B cell (primary cell): ENCODE data around the gene RBM17. TPM values are rescaled to one million over a fixed set of nuclear protein-coding genes. Genes with fewer than 3 reads are reported as not detected.

Experiments
- ATAC-seq: fragments of 200-7000 bp; cut with Tn5 transposase; one replicate; pipeline ENCODE4 v1.10.0; 2021; ENCODE audit warnings: low read depth, mild to moderate bottlenecking, moderate number of reproducible peaks, moderate library complexity
- CTCF ChIA-PET: fragments of 350-600 bp; sonication (Branson Sonifier 250); formaldehyde crosslinking; loops from one replicate; lab custom pipeline; 2021; ENCODE audit warnings: antibody characterized with exemption, inconsistent platforms; lab: Charles Lee
- POLR2A ChIA-PET: fragments of 350-600 bp; sonication (Branson Sonifier 250); formaldehyde crosslinking; loops from one replicate; lab custom pipeline; 2021; ENCODE audit warnings: antibody characterized with exemption; lab: Charles Lee
- DNase-seq: peaks from one replicate; pipeline ENCODE4 v3.0.0; 2013
- H2AFZ ChIP-seq: 2 replicates; pipeline ENCODE4 v1.6.1; 2012; ENCODE audit warnings: mild to moderate bottlenecking, low read depth, low read length; ENCODE audit not compliant: insufficient read depth, poor library complexity, severe bottlenecking
- H3K27ac ChIP-seq, 2 donors: 1 replicate in 1 of 2; 2 replicates in 1 of 2; pipeline ENCODE4 v1.5.1; 2012 to 2013; ENCODE audit warnings: low read length in 2 of 2, mild to moderate bottlenecking in 2 of 2, moderate library complexity in 1 of 2
- H3K27me3 ChIP-seq, 4 experiments: fragments of 200-600 bp in 1 of 4; sonication (generic) in 1 of 4; replicated peaks in 1 of 4; 1 replicate in 2 of 4; 2 replicates in 2 of 4; pipeline versions ENCODE4 v1.6.1 to v1.7.0; 2013 to 2016; ENCODE audit warnings: low read length in 3 of 4, mild to moderate bottlenecking in 2 of 4, mixed read lengths in 1 of 4, moderate library complexity in 1 of 4; ENCODE audit not compliant: insufficient read depth in 4 of 4, control insufficient read depth in 3 of 4; ENCODE audit errors: control extremely low read depth in 1 of 4
- H3K36me3 ChIP-seq, 2 experiments: replicated peaks in 1 of 2; 1 replicate in 1 of 2; 2 replicates in 1 of 2; pipeline versions ENCODE4 v1.6.1 to v1.7.1; 2013; ENCODE audit warnings: low read length in 1 of 2; ENCODE audit not compliant: insufficient read depth in 2 of 2, control insufficient read depth in 1 of 2; ENCODE audit errors: control extremely low read depth in 1 of 2, extremely low read depth in 1 of 2
- H3K4me1 ChIP-seq, 2 donors: fragments of 200-600 bp in 1 of 2; sonication (generic) in 1 of 2; 1 replicate in 1 of 2; 2 replicates in 1 of 2; pipeline versions ENCODE4 v1.5.1 to v1.6.1; 2013 to 2017; ENCODE audit warnings: low read length in 2 of 2; ENCODE audit not compliant: control insufficient read depth in 2 of 2, insufficient read depth in 2 of 2
- H3K4me2 ChIP-seq: replicated peaks from 2 replicates; pipeline ENCODE3; 2012; ENCODE audit warnings: mild to moderate bottlenecking, low read depth, low read length; ENCODE audit not compliant: poor library complexity, severe bottlenecking
- H3K4me3 ChIP-seq, 5 experiments: fragments of 200-600 bp in 1 of 5; sonication (generic) in 1 of 5; 1 replicate in 3 of 5; 2 replicates in 2 of 5; pipeline versions ENCODE4 v1.5.1 to v1.7.0; 2011 to 2016; ENCODE audit warnings: low read length in 4 of 5, mild to moderate bottlenecking in 4 of 5, low read depth in 2 of 5, control low read depth in 1 of 5, moderate library complexity in 1 of 5; ENCODE audit not compliant: insufficient read depth in 1 of 5; ENCODE audit errors: control extremely low read depth in 1 of 5, extremely low read depth in 1 of 5
- H3K79me2 ChIP-seq: fragments of 200-600 bp; sonication (generic); one replicate; pipeline ENCODE4 v1.6.0; 2016; ENCODE audit warnings: low read length; ENCODE audit not compliant: control insufficient read depth, insufficient read depth
- H3K9ac ChIP-seq: fragments of 200-600 bp; sonication (generic); 2 replicates; pipeline ENCODE4 v1.6.1; 2017; ENCODE audit warnings: mild to moderate bottlenecking, low read length, moderate library complexity
- H3K9me3 ChIP-seq, 3 donors: one replicate each; pipeline versions ENCODE4 v1.6.1 to v1.7.1; 2013; ENCODE audit warnings: low read length in 2 of 3; ENCODE audit not compliant: control insufficient read depth in 2 of 3, insufficient read depth in 1 of 3; ENCODE audit errors: control extremely low read depth in 1 of 3
- H4K20me1 ChIP-seq: 2 replicates; pipeline ENCODE4 v1.6.0; 2012; ENCODE audit warnings: mild to moderate bottlenecking, low read length; ENCODE audit not compliant: insufficient read depth, control insufficient read depth, poor library complexity, severe bottlenecking
- H3K27ac Mint-ChIP-seq: one replicate; pipeline ENCODE4 v1.8.0; 2021; ENCODE audit warnings: mixed read lengths
- H3K27me3 Mint-ChIP-seq: one replicate; pipeline ENCODE4 v1.8.0; 2021; ENCODE audit warnings: mixed read lengths
- H3K4me1 Mint-ChIP-seq: one replicate; pipeline ENCODE4 v1.8.0; 2021; ENCODE audit warnings: mixed read lengths
- H3K4me3 Mint-ChIP-seq: one replicate; pipeline ENCODE4 v1.8.0; 2021; ENCODE audit warnings: mixed read lengths
- H3K9me3 Mint-ChIP-seq: one replicate; pipeline ENCODE4 v1.8.0; 2022; ENCODE audit warnings: mixed read lengths; ENCODE audit not compliant: insufficient read depth
- CTCF ChIP-seq: fragments of 200-600 bp; IDR thresholded peaks from one replicate; pipeline ENCODE4 v1.8.0; 2022; ENCODE audit warnings: antibody characterized with exemption, mild to moderate bottlenecking
- EZH2 ChIP-seq: IDR thresholded peaks from 2 replicates; pipeline ENCODE4 v1.6.1; 2012; ENCODE audit warnings: borderline replicate concordance, low read depth, mild to moderate bottlenecking, moderate library complexity, low read length; ENCODE audit not compliant: insufficient read depth, poor library complexity, severe bottlenecking
- WGBS: methylation state at CpG from one replicate; pipeline ENCODE4 v1.1.5; 2013; ENCODE audit warnings: missing lambda C conversion rate; ENCODE audit not compliant: insufficient coverage; 5-methylcytosine and 5-hydroxymethylcytosine counted together
- intact Hi-C: fragments of 100-400 bp; cut with micrococcal nuclease; formaldehyde crosslinking; loops from one replicate; pipeline ENCODE4 v1.10.0; 2022
- polyA plus RNA-seq: library from polyadenylated mRNA; depleted of rRNA; stranded (reverse); fragments of >200 nt; gene quantifications from 2 replicates; pipeline ENCODE4 v1.2.3, GENCODE V29; 2012
- total RNA-seq, 2 donors: library from RNA; stranded (reverse); fragments of 120-200 nt in 1 of 2; gene quantifications; 1 replicate in 1 of 2; 2 replicates in 1 of 2; pipeline versions ENCODE4 v1.2.3 to v1.2.4, GENCODE V29; 2013 to 2022

The RBM17 gene
- total and polyA plus RNA-seq, 2 donors (not counting 1 experiment from before 2014, with no cell fraction given), result 34.7 to 168 TPM

GRCh38 chr10:6121146-6121545 lies 32.3 kb downstream of the RBM17 start:
- no peaks in the 10 kb centered on the region for H3K4me1 ChIP-seq
- no peaks in the 10 kb centered on the region for H3K4me1 Mint-ChIP-seq
- ATAC-seq (no peak), DNase-seq (no peak)
- H3K27me3 Mint-ChIP-seq, result no peaks in the 10 kb centered on the region
- no peak overlapping the region for H3K27ac ChIP-seq
- no peak overlapping the region for H3K27ac Mint-ChIP-seq
- no peaks in the 10 kb centered on the region for H3K9me3 ChIP-seq
- no peak overlapping the region for H3K4me3 Mint-ChIP-seq
- CTCF ChIA-PET, result interaction anchor here (1.1 to 1.3 kb wide), 2 partner anchors 84 to 280 kb away, joined by 3 read pairs; no protein-coding TSS in a partner anchor
- intact Hi-C loops, result no loop called here
- H3K36me3 ChIP-seq, result peaks cover 3 to 6% of the 10 kb centered on the region in 2 experiments
- WGBS, result 100% methylated on average over 3 of the region's 11 CpGs
- no peak overlapping the region for H2AFZ ChIP-seq
- no peak overlapping the region for H3K4me3 ChIP-seq
- no peak overlapping the region for H3K9ac ChIP-seq
- TF ChIP-seq CTCF (no peak), EZH2 (no peak)
- H3K4me2 ChIP-seq, result no peak overlapping the region
- no peaks in the 10 kb centered on the region for H3K9me3 Mint-ChIP-seq
- POLR2A ChIA-PET, result no interaction called here
- no peaks in the 10 kb centered on the region for H3K79me2 ChIP-seq
- H3K27me3 ChIP-seq, result no peaks in the 10 kb centered on the region
- no peaks in the 10 kb centered on the region for H4K20me1 ChIP-seq

DNA sequence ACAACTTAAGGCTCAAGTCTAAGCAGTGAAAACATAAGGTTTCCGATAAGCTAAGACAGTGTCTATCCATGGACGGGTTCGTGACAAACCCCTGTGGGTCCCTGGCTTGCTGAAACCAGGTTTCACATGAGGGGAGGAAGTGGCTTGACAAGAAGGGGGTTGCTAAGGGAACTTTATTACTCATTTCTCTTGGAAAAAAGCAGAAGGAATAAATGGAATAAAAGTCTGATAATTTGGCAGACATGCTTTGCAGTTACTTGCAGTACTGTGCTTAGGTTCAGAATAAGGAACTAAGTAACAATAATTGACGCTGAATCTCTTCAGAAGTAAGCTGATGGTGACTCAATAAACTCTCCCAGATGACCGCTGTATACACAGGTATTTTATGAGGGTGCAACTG lies 34.7 kb downstream of the RBM17 start:
- H3K4me1 Mint-ChIP-seq, result no peaks in the 10 kb centered on the region
- Histone ChIP-seq H2AFZ (no peak overlapping the region), H3K27ac (no peak overlapping the region), H3K9ac (no peak overlapping the region), H3K27me3 (peaks cover 0 to 15% (median 0%) of the 10 kb centered on the region in 4 experiments), H3K9me3 (no peaks in the 10 kb centered on the region), H3K4me2 (no peak overlapping the region), H3K4me3 (no peak overlapping the region), H3K79me2 (no peaks in the 10 kb centered on the region), H4K20me1 (no peaks in the 10 kb centered on the region), H3K4me1 (no peaks in the 10 kb centered on the region), H3K36me3 (no peaks in the 10 kb centered on the region)
- H3K9me3 Mint-ChIP-seq, result no peaks in the 10 kb centered on the region
- H3K27me3 Mint-ChIP-seq, result peaks cover 8% of the 10 kb centered on the region
- TF ChIP-seq EZH2, result no peak
- ChIA-PET CTCF (interaction anchor here (0.7 to 1.5 kb wide), 3 partner anchors 28 to 278 kb away, joined by 3 read pairs; partner anchors contain the start of gene PFKFB3), POLR2A (no interaction called here)
- intact Hi-C loops, result no loop called here
- 59% methylated on average over 4 of the region's 5 CpGs for WGBS
- H3K4me3 Mint-ChIP-seq, result no peak overlapping the region
- H3K27ac Mint-ChIP-seq, result no peak overlapping the region
- DNase-seq (no peak), ATAC-seq (no peak)
